K562 (cell line): ENCODE results near the gene ITPR1. TPM values are rescaled to one million over a fixed set of nuclear protein-coding genes. Genes with fewer than 3 reads are reported as not detected.

Source experiments
- BRF1 ChIP-seq: IDR thresholded peaks from 3 replicates; pipeline ENCODE4 v1.6.1; 2011; ENCODE audit warnings: borderline replicate concordance, mild to moderate bottlenecking; ENCODE audit not compliant: insufficient read length; ENCODE audit errors: extremely low read depth
- CBFA2T2 ChIP-seq: fragments of 450-650 bp; conservative IDR thresholded peaks from 2 replicates; pipeline ENCODE4 v1.6.1; 2017; ENCODE audit warnings: mild to moderate bottlenecking
- KAT7 ChIP-seq: sonication (generic); formaldehyde crosslinking; IDR thresholded peaks from 2 replicates; pipeline ENCODE4 v1.8.0; 2022; ENCODE audit warnings: missing genetic modification reagents, mild to moderate bottlenecking, borderline replicate concordance
- MCM3 ChIP-seq: fragments of 450-650 bp; IDR thresholded peaks from 2 replicates; pipeline ENCODE4 v1.6.1; 2016
- NCOA4 ChIP-seq: fragments of 450-650 bp; IDR thresholded peaks from 2 replicates; pipeline ENCODE4 v1.6.1; 2018; ENCODE audit warnings: mild to moderate bottlenecking; ENCODE audit not compliant: partially characterized antibody
- ZBTB1 ChIP-seq: sonication (generic); formaldehyde crosslinking; IDR thresholded peaks from 2 replicates; pipeline ENCODE4 v1.8.1; 2023; ENCODE audit warnings: missing genetic modification reagents, low read depth, mild to moderate bottlenecking, borderline replicate concordance
- polyA plus RNA-seq, 8 experiments: library from polyadenylated mRNA; depleted of rRNA in 4 of 8; stranded (reverse) in 5 of 8; unstranded in 3 of 8; fragments of >200 nt; fragmentation: Nextera tagmentation in 2 of 8; fragmentation: Illumina TruSeq in 1 of 8; extraction: Ambion mirVana in 2 of 8; extraction: Trizol in 1 of 8; gene quantifications; 2 replicates each; pipeline versions ENCODE4 v1.2.1 to v1.2.3, GENCODE V29; 2011 to 2014; ENCODE audit warnings: inconsistent platforms in 1 of 8, missing spikeins in 1 of 8
- total RNA-seq, 7 experiments: library from RNA; depleted of rRNA in 6 of 7; stranded (reverse); fragments of >200 nt in 6 of 7; fragmentation: Illumina TruSeq in 2 of 7; extraction: Trizol in 2 of 7; gene quantifications; 2 replicates each; pipeline versions ENCODE4 v1.2.1 to v1.2.3, GENCODE V29; 2011 to 2021; ENCODE audit warnings: low replicate concordance in 1 of 7
- TF ChIP-seq, protein P1 (sequence below): fragments of 450-650 bp; IDR thresholded peaks from 2 replicates; pipeline ENCODE4 v1.6.1; 2016; ENCODE audit warnings: mild to moderate bottlenecking, moderate library complexity
- TF ChIP-seq, protein P2 (sequence below): fragments of 450-650 bp; formaldehyde crosslinking; conservative IDR thresholded peaks from 2 replicates; pipeline ENCODE4 v1.4.0; 2022; ENCODE audit warnings: mild to moderate bottlenecking, missing genetic modification characterization
- TF ChIP-seq, protein P3 (sequence below): fragments of 250-450 bp; sonication (Bioruptor Pico); IDR thresholded peaks from 2 replicates; pipeline ENCODE4 v1.5.0; 2021; ENCODE audit warnings: mild to moderate bottlenecking, borderline replicate concordance

Gene ITPR1
- total and polyA plus RNA-seq, 9 of the 15 experiments (the other 6 are each of a cell fraction or from before 2014, with no cell fraction given) = 22.4 to 40.0 (median 27.4) TPM

DNA sequence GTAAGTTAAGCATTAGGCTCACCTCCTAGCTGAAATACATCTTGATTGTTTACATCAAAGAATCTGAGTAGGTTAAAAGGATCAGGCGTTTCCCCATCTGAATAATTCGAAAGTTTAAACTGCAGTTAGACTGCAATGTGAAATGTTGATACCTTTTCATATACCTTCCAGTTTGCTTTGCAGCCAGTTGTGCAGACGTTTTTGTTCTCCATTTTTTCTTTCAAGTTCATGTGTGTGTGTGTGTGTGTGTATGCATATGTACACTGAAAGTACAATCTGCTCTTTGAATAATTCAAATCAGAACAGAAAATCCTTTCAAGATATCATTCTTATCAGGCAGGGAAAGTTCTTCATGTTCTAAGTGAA, 2.9 kb downstream of the ITPR1 start (continued):
- TF ChIP-seq, protein P1, sequence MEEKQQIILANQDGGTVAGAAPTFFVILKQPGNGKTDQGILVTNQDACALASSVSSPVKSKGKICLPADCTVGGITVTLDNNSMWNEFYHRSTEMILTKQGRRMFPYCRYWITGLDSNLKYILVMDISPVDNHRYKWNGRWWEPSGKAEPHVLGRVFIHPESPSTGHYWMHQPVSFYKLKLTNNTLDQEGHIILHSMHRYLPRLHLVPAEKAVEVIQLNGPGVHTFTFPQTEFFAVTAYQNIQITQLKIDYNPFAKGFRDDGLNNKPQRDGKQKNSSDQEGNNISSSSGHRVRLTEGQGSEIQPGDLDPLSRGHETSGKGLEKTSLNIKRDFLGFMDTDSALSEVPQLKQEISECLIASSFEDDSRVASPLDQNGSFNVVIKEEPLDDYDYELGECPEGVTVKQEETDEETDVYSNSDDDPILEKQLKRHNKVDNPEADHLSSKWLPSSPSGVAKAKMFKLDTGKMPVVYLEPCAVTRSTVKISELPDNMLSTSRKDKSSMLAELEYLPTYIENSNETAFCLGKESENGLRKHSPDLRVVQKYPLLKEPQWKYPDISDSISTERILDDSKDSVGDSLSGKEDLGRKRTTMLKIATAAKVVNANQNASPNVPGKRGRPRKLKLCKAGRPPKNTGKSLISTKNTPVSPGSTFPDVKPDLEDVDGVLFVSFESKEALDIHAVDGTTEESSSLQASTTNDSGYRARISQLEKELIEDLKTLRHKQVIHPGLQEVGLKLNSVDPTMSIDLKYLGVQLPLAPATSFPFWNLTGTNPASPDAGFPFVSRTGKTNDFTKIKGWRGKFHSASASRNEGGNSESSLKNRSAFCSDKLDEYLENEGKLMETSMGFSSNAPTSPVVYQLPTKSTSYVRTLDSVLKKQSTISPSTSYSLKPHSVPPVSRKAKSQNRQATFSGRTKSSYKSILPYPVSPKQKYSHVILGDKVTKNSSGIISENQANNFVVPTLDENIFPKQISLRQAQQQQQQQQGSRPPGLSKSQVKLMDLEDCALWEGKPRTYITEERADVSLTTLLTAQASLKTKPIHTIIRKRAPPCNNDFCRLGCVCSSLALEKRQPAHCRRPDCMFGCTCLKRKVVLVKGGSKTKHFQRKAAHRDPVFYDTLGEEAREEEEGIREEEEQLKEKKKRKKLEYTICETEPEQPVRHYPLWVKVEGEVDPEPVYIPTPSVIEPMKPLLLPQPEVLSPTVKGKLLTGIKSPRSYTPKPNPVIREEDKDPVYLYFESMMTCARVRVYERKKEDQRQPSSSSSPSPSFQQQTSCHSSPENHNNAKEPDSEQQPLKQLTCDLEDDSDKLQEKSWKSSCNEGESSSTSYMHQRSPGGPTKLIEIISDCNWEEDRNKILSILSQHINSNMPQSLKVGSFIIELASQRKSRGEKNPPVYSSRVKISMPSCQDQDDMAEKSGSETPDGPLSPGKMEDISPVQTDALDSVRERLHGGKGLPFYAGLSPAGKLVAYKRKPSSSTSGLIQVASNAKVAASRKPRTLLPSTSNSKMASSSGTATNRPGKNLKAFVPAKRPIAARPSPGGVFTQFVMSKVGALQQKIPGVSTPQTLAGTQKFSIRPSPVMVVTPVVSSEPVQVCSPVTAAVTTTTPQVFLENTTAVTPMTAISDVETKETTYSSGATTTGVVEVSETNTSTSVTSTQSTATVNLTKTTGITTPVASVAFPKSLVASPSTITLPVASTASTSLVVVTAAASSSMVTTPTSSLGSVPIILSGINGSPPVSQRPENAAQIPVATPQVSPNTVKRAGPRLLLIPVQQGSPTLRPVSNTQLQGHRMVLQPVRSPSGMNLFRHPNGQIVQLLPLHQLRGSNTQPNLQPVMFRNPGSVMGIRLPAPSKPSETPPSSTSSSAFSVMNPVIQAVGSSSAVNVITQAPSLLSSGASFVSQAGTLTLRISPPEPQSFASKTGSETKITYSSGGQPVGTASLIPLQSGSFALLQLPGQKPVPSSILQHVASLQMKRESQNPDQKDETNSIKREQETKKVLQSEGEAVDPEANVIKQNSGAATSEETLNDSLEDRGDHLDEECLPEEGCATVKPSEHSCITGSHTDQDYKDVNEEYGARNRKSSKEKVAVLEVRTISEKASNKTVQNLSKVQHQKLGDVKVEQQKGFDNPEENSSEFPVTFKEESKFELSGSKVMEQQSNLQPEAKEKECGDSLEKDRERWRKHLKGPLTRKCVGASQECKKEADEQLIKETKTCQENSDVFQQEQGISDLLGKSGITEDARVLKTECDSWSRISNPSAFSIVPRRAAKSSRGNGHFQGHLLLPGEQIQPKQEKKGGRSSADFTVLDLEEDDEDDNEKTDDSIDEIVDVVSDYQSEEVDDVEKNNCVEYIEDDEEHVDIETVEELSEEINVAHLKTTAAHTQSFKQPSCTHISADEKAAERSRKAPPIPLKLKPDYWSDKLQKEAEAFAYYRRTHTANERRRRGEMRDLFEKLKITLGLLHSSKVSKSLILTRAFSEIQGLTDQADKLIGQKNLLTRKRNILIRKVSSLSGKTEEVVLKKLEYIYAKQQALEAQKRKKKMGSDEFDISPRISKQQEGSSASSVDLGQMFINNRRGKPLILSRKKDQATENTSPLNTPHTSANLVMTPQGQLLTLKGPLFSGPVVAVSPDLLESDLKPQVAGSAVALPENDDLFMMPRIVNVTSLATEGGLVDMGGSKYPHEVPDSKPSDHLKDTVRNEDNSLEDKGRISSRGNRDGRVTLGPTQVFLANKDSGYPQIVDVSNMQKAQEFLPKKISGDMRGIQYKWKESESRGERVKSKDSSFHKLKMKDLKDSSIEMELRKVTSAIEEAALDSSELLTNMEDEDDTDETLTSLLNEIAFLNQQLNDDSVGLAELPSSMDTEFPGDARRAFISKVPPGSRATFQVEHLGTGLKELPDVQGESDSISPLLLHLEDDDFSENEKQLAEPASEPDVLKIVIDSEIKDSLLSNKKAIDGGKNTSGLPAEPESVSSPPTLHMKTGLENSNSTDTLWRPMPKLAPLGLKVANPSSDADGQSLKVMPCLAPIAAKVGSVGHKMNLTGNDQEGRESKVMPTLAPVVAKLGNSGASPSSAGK = no peak
- TF ChIP-seq ZBTB1 (CRISPR knock-in tag) (no peak), CBFA2T2 (no peak), BRF1 (no peak), KAT7 (no peak), MCM3 (no peak), NCOA4 (no peak)
- TF ChIP-seq, protein P2, sequence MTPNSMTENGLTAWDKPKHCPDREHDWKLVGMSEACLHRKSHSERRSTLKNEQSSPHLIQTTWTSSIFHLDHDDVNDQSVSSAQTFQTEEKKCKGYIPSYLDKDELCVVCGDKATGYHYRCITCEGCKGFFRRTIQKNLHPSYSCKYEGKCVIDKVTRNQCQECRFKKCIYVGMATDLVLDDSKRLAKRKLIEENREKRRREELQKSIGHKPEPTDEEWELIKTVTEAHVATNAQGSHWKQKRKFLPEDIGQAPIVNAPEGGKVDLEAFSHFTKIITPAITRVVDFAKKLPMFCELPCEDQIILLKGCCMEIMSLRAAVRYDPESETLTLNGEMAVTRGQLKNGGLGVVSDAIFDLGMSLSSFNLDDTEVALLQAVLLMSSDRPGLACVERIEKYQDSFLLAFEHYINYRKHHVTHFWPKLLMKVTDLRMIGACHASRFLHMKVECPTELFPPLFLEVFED = no peak
- TF ChIP-seq, protein P3, sequence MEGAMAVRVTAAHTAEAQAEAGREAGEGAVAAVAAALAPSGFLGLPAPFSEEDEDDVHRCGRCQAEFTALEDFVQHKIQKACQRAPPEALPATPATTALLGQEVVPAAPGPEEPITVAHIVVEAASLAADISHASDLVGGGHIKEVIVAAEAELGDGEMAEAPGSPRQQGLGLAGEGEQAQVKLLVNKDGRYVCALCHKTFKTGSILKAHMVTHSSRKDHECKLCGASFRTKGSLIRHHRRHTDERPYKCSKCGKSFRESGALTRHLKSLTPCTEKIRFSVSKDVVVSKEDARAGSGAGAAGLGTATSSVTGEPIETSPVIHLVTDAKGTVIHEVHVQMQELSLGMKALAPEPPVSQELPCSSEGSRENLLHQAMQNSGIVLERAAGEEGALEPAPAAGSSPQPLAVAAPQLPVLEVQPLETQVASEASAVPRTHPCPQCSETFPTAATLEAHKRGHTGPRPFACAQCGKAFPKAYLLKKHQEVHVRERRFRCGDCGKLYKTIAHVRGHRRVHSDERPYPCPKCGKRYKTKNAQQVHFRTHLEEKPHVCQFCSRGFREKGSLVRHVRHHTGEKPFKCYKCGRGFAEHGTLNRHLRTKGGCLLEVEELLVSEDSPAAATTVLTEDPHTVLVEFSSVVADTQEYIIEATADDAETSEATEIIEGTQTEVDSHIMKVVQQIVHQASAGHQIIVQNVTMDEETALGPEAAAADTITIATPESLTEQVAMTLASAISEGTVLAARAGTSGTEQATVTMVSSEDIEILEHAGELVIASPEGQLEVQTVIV (CRISPR knock-in tag) = no peak
